ENCODE measurements around the gene CLIC5.

GRCh38 chr6:46010771-46011170 lies 4.9 kb downstream of the CLIC5 start:
- no peak for TF ChIP-seq TCF12 (IDR thresholded peaks at IDR 0.05; ENCODE audit: low read depth)
- TF ChIP-seq EP300 (IDR thresholded peaks at IDR 0.05; ENCODE audit: borderline replicate concordance): no peak
- TF ChIP-seq TAF1 (IDR thresholded peaks at IDR 0.05; ENCODE audit: low read depth): no peak
- TF ChIP-seq CEBPB (IDR thresholded peaks at IDR 0.05): no peak
- TF ChIP-seq EGR1 (IDR thresholded peaks at IDR 0.05): no peak
